Measurements from ENCODE around the gene CCL27.
A peak's percentile ranks its signal among the peaks of the same experiment; 100 is the strongest.

Gene CCL27

GRCh38 chr9:34662526-34663302 is at the start of gene CCL27:
CCL27 (minus strand) TSS chr9:34662657; CDS start chr9:34662633, 24 bp downstream.
- DNase-seq (ENCODE audit: low read depth), result no peak

DNA sequence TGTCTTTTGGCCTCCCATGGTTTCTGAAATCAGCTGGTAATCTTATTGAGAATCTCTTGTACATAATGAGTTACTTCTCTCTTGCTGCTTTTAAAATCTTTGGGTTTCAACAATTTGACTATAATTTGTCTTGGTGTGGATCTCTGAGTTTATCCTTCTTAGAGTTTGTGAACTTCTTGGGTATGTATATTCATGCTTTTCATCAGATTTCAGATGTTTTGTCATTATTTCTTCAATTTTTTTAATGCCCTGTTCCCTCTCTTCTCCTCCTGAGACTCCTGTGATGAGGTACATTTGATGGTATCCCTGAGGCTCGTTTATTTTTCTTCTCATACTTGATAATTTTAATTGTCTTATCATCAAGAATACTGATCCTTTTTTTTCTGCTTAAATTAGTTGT is 49.7 kb upstream of the CCL27 start:
- DNase-seq (ENCODE audit: low read depth), result no peak

DNA sequence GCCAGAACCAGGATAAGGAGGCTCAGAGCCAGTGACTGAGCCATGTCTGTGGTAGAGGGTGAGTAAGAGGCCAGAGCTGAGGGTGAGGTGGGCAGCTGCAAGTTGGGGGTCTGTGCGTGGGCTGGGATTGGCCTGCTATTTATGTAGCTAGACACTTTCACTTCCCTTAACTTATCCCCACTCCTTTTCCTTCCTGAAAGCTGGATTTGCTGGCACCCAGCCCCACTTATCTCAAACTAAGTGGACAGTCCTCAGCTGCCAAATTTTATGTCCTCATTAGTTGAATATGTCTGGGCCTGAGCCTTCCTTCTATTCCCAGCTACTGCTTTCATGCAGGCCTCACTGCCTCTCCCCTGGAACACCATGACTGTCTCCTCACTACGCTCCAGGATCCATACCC is 47.6 kb upstream of the CCL27 start, which contains the start of gene CCL21:
CCL21 (minus strand) TSS at position 114 of the 400 bp plus-strand sequence; CDS start at position 44, 70 bp downstream.
- DNase-seq (ENCODE audit: low read depth), result no peak

- no peak for DNase-seq (ENCODE audit: low read depth)
Observed at GRCh38 chr9:34709196-34709978, 46.9 kb upstream of the CCL27 start.

- DNase-seq (ENCODE audit: low read depth), result no peak
Observed at GRCh38 chr9:34707130-34707529, 44.7 kb upstream of the CCL27 start.

DNA sequence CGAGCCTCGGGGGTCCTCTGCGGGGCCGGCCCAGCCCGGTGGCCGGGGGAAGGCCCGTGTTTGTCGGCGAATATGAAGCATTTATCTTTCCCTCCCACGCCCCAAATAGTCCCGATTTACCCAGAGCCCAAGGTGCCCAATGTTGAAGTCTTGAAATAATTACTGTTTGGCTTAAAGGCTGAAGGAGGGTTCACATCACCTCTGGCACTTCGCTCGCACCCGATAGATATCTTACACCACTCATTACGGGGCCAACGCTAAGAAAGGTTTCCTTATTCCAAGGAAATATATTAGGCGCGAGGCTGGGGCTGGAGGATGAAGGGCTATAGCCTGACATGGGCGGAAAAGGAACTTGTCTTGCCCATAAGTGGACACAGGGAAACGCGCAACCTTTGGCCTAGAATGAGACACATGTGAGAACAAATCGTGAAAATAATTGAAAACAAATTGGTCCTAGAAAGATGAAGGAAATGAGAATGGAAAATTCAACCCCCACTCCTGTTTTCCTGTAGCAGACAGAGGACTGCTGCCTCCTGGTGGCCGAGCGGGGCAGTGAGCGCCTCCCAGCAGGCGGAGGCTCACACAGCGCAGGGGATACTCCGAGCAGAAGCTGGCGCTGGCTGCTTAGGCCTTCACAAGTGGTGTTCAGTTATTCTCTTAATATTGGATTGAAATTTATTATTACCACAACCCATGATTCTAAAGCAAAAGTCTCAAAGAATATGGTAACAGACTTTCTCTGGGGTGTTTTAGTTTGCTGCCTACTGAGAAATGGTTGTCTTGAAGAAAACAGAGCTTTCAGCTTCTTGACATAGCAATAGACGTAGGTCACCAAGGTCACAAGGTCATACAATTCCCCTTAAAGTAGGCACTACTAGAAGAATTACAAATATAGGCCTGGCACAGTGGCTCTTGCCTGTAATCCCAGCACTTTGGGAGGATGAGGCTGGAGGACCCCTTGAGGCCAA is 39.6 kb upstream of the CCL27 start:
- peak; percentile 72 for DNase-seq (ENCODE audit: low read depth)

- peak; percentile 55 for DNase-seq (ENCODE audit: low read depth)
Observed at GRCh38 chr9:34701023-34701768, 38.7 kb upstream of the CCL27 start.

DNA sequence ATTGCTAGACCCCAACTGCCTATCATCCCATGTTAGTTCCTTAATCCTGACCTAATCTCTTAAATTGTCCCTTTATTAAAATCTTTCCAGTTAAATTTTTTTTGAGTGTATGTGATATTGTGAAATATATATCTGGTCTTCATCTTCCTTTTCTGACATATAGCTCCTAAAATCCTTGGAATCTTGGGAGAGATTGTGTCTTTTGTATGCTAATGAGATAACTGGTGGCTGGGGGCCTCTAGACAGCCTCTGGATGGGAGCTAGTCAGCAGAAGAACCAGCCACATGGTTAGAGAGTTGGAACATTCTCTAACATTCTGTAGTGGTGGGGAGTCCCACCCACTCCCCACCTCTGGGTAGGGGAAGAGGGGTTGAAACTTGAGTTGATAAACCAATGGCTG is 32.4 kb upstream of the CCL27 start:
- no peak for DNase-seq (ENCODE audit: low read depth)

DNA sequence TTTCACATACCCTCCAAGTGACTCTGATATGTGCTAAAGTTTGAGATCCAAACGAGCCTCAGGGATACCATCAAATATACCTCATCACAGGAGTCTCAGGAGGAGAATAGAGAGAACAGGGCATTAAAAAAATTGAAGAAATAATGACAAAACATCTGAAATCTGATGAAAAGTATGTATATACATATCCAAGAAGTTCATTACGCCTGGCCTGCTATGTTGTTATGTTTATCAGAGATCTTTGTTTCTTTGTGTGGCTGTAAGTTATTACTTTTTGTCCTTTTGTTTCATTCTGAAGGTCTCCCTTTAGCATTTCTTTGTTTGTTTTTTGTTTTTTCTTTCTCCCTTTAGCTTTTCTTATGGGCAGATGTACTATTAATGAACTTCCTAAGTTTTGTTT is 31.1 kb upstream of the CCL27 start:
- DNase-seq (ENCODE audit: low read depth), result no peak

DNA sequence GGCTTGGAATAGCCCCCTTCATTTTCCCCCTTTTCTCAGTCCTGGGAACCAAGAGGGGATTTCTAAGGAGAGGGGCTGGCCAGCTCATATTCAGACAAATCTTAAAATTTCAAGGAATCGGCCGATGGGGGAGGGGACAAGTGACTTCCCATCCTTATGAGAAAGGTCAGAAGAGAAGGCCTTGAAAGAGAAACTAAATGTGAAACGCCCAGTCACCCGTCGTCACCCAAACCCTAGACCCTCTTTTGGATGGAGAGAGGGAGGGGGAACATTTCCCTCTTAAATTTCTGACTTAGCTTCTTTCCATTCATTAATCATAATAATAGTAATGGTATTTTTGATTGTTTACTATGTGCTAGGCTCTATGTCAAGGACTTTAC is 29.5 kb upstream of the CCL27 start:
- DNase-seq (ENCODE audit: low read depth), result no peak

GRCh38 chr9:34690983-34691935 is 28.8 kb upstream of the CCL27 start, which contains the start of gene CCL19:
CCL19 (minus strand) TSS chr9:34691276; CDS start chr9:34691139, 137 bp downstream.
- DNase-seq (ENCODE audit: low read depth), result no peak

GRCh38 chr9:34689512-34689911 is 27.1 kb upstream of the CCL27 start:
- no peak for DNase-seq (ENCODE audit: low read depth)

DNA sequence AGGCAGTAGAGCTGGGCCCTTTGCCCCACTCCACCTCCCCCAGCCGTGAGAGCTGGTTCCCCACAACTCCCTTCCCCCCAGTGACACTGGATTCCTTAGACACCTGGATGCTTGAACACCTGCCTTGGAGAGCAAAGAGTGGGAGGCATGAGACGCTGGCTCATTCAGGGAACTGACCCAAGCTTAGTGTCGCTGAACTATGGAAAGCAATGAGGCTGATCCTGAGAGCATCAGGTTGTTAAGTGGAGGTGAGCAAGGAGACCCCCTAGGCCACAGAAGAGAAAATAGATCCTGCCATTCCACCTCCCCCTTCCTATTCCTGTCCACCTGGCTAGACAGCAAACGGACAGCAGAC is 26.6 kb upstream of the CCL27 start:
- no peak for DNase-seq (ENCODE audit: low read depth)

DNA sequence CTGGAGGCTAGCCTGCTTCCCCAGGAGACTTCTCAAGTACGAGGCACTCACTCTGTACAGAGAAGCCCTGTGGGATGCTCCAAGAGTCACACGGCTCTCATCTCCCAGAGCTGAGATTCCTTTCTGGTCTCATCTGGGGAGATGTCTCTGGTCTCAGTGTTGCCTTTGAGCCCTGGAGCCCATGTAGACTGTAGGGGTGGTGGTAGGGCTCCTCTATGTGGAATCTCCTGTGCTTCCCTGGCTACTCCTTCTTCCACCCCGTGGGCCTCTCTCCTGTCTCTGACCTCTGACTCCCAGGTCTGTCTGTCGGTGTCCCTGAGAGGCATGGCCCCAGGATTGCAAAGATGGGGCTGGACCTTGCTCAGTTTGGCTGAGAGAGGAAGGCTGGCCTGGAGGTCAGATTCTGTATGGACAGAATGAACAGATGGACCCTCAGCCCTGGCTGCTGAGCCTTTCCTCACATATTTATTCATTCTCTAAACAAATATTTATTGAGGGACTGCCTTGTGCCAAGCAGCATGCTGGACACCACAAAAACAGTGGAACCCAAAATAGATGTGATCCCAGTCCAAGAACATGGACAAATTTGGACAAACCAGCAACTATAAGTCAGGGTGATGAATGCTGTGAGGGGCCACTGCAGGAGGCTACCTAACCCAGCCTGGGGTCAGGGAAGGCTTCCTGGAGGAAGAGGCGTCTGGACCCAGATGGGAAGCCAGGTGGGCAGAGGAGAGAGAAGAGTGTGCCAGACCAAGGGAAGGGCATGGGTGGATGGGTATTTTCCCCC is 26.1 kb upstream of the CCL27 start:
- no peak for DNase-seq (ENCODE audit: low read depth)

- no peak for DNase-seq (ENCODE audit: low read depth)
Observed at GRCh38 chr9:34687276-34688030, 25.0 kb upstream of the CCL27 start.

- no peak for DNase-seq (ENCODE audit: low read depth)
Observed at GRCh38 chr9:34686732-34687131, 24.3 kb upstream of the CCL27 start.

DNA sequence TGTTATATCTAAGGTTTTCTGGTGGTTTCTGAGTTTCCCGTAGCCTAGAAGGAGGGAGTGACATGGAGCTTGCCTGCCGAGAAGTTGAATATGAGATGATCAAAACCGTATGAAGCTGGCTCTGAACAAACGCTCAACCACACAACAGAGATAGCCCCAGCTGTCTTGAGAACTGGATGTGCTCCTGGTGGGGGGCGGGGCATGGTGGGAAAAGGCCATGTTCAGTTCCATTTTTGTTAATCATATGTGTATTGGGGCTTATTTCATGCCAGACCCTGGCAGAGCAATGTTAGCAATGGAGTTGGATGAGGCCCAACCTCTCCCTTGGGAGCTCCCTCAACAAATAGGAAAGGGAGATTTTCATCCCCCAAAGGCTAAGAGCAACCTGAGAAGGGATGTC is 23.8 kb upstream of the CCL27 start:
- DNase-seq (ENCODE audit: low read depth), result no peak

DNA sequence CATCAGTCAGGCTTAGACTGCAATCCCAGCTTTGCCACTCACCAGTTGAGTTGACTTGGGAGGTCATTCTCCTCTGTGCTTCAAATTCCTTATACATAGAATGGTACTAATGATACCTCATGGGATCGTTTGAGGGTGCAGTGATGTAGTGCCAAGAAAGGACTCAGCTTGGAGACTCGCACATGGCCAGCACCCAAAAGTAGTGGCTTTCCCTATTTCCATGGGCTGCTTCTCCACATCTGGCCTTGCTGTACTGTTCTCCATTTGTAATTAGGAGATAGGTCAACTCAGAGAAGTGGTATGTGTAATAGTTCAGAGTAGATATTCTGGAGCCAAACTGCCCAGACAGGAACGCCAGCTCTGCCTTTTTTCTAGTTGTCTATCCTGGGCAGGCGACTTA is 23.1 kb upstream of the CCL27 start:
- DNase-seq (ENCODE audit: low read depth), result no peak

DNA sequence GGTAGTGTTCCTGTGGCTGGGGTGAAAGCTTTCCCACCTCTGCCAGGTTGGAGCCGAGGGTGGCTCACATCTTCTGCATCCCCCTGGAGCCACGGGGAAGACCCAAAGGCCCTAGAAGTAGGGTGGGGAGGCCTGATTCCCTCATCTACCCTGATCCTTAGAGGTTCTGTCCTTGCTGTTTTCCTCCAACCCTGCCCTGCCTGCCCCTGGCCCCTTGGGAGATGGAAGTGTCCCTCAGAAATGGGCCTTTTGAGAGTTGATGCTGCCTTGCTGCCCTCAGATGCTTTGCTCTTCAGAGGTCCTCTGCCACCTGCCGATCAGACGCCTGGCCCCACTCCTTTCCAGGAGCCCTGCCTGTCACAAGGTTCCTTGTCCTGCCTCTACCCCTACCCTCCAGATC is 22.4 kb upstream of the CCL27 start:
- DNase-seq (ENCODE audit: low read depth), result no peak

Measured in stimulated activated CD8-positive, alpha-beta memory T cell treated with anti-CD3 and anti-CD28 coated beads, Interleukin-15, amount 100 ng/mL, for 24 hours (primary cell).